Epithelial cell of proximal tubule (primary cell): ENCODE data around the gene SMAD7. TPM values are rescaled to one million over a fixed set of nuclear protein-coding genes. Genes with fewer than 3 reads are reported as not detected.

Experiments
- DNase-seq: peaks from one replicate; pipeline ENCODE4 v3.0.0-alpha.2; 2011; ENCODE audit warnings: low read depth
- H3K4me3 ChIP-seq: 2 replicates; pipeline ENCODE4 v1.5.1; 2011; ENCODE audit warnings: low read depth, mild to moderate bottlenecking, low read length
- total RNA-seq: library from RNA; depleted of rRNA; stranded (reverse); fragments of >200 nt; gene quantifications from 2 replicates; pipeline ENCODE4 v1.2.3, GENCODE V29; 2015
- TF ChIP-seq, protein P1 (sequence below): conservative IDR thresholded peaks from 2 replicates; pipeline ENCODE4 v1.5.1; 2012; ENCODE audit warnings: low read depth, mild to moderate bottlenecking, low read length

SMAD7 gene
- total RNA-seq, 1 donor from 2014 or later = 30.4 TPM

DNA sequence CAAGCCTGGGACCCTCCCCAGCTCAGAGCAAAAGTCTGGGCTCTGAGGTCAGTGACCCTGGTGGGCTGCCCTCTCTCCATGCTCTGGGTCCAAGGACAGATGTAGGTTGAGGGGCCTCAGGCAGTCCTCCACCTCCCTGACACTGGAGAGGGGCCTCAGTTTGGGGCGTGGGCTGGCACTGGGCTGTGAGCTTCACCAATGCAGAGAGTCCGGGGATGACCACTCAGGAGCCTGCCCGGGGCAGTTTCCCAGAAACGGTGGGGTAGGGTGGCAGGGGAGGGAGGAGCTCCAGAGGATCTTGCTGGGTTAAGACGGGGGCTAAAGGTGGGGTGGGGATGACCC is 40.5 kb upstream of the SMAD7 start:
- TF ChIP-seq, protein P1, sequence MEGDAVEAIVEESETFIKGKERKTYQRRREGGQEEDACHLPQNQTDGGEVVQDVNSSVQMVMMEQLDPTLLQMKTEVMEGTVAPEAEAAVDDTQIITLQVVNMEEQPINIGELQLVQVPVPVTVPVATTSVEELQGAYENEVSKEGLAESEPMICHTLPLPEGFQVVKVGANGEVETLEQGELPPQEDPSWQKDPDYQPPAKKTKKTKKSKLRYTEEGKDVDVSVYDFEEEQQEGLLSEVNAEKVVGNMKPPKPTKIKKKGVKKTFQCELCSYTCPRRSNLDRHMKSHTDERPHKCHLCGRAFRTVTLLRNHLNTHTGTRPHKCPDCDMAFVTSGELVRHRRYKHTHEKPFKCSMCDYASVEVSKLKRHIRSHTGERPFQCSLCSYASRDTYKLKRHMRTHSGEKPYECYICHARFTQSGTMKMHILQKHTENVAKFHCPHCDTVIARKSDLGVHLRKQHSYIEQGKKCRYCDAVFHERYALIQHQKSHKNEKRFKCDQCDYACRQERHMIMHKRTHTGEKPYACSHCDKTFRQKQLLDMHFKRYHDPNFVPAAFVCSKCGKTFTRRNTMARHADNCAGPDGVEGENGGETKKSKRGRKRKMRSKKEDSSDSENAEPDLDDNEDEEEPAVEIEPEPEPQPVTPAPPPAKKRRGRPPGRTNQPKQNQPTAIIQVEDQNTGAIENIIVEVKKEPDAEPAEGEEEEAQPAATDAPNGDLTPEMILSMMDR = no peak
- no peak overlapping the region for H3K4me3 ChIP-seq

DNA sequence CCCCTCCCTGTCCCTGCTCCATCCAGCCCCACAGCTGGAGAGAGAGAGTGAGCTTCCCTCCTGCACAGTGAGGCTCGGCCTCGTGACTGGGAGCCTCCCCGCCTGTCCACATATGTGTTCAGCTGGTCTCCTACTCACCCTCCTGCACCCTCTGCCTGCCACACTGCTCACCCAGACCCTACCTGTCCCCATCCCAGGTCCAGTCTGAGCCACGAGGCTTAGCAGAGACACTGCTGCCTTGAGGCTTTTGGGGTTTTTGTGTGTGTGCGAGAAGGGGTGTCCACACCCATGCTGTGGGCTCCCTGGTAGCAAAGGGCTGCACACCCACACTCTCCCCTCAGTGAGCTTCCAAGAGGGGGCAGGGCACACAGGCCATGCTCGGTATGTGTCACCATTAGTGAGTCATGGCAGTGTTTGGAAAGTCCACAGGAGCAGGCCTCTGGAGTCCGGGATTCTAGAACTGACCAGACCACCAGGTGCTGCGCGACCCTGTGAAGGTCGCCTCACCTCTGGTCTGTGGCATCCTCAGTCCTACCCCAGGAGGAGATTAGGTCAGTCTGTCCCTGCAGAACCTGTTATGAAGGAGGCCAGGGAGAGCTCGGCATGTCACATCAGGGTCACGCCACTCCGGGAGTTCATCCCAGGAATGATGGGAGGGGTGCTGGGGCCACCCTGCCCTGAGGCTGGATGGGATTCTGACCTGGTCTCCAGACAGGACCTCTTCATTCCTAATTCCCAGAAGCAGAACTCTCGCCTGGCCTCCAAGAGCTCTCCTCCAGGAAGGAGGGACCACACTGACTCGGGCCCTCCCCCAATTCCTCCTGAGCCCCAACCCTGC is 39.9 kb upstream of the SMAD7 start:
- TF ChIP-seq, protein P1 = no peak
- H3K4me3 ChIP-seq = no peak overlapping the region
- DNase-seq = no peak

More for the DNA sequence above, 40.5 kb upstream of the SMAD7 start:
- DNase-seq = no peak

DNA sequence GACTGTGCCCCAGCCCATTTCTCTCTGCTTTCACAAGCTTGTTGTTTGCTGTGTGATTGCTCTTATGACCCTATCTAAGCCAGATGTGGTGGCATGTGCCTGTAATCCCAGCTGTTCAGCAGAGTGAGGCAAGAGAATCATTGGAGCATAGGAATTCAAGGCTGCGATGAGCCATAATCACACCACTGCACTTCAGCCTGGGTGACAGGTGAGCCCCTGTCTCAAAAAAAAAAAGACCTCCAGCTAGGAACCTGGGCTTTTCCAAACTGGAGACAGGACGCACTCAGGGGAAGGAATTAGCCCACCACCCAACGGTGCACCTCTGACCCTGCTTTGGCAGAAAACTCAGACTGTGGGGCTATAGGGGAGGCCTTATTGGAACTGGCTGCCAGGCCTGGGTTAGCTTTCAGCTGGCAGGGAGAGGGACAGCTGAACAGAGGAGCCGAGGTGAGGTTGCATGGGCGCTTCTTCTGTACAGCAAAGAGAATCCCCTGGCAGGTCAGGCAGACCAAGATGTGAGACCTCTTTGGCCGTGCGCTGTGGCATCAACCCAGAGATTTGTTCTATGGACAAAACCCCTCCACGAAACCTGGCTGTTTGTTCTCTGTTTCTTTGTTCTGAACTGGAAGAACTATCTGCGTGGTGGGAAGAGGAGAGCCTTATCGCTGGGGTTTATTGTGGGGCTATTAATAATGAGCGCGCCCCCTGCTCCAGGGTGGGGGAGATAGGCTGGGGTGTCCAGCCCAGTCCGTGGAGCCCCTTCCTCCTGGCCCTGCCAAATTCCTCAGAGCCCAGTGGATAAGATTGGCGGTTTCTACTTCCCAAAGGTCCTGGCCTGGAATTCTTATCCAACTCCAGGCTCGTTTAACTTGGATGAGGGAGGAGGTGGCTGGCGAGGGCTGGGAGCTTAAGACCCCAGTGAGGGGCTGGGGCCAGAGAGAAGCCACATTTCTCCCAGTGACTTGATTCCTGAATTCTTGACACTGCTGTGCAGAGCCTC is 38.8 kb upstream of the SMAD7 start:
- no peak for DNase-seq
- no peak overlapping the region for H3K4me3 ChIP-seq
- TF ChIP-seq, protein P1 = no peak

DNA sequence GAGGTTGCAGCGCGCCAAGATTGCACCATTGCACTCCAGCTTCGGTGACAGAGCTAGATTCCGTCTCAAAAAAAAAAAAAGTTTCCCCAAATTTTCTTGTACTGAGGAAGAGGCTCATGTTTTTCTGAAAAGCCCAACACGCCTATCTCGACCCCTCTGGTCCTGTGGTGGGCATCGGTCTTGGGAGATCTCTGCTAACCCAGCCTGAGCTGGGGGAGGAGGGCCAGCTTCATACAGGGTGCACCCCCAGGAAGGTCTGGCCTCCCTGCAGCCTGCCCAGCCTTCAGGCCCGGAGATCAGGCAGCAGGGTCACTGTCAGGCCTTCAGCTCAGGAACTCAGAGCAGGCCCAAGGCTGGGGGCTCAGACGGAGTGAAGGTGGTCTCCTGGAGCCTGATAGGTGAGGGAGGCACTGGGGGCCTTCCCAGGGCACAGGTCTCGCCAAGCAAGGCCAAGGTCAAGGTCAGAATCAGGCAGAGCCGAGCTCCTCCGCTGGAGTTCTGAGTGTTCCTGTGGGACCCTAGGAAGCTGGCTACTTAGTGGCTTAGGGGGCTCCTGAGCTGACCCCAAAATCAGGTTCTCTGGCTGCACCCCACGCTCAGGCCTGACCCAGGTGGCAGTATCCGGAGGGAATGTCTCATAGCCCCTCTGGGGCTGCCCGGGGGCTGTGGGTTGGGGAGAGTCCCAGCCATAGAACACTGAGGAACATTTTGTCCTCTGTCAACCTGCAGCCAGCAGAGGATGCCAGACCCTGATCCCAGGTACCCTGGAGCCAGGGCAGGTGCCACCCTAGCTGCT is 37.9 kb upstream of the SMAD7 start:
- TF ChIP-seq, protein P1 = no peak
- DNase-seq = no peak
- no peak overlapping the region for H3K4me3 ChIP-seq

DNA sequence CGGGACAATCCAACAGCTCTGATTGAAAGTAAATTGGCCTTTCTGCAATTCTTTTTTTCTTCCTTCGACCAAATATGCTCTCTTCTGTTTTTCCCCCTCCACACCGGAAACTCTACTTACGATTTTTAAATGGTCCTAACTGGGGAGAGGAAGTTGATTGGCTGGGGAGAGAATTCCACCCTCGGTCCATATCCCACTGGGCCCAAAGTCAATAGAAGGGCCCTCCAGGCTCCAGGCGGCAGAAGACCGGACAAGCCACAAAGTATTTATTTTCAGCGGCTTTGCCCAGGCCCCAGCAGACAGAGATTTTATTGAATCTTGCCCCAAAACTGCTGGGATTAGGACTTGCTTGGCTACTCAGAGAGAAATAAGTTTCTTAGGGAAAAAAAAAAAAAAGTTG is 37.1 kb upstream of the SMAD7 start:
- TF ChIP-seq, protein P1 = no peak
- no peak for DNase-seq
- no peak overlapping the region for H3K4me3 ChIP-seq
